Suprapubic skin (tissue), 3 donors: Measurements from ENCODE around the gene SOWAHA.

Experiments used
- CTCF ChIP-seq, 2 donors: fragments of 200-600 bp in 1 of 2; fragments of 450-650 bp in 1 of 2; sonication (generic) in 1 of 2; IDR thresholded peaks; one replicate each; pipeline ENCODE4 v1.5.1; 2016 to 2019; ENCODE audit warnings: antibody characterized with exemption in 2 of 2, mild to moderate bottlenecking in 1 of 2, moderate library complexity in 1 of 2
- EP300 ChIP-seq: sonication (generic); formaldehyde crosslinking; IDR thresholded peaks from one replicate; pipeline ENCODE4 v1.6.1; 2017; ENCODE audit warnings: antibody characterized with exemption
- POLR2A ChIP-seq, 2 donors: fragments of 450-650 bp; IDR thresholded peaks; one replicate each; pipeline ENCODE4 v1.6.1; 2017; ENCODE audit warnings: antibody characterized with exemption in 2 of 2, mild to moderate bottlenecking in 2 of 2, moderate library complexity in 2 of 2

DNA sequence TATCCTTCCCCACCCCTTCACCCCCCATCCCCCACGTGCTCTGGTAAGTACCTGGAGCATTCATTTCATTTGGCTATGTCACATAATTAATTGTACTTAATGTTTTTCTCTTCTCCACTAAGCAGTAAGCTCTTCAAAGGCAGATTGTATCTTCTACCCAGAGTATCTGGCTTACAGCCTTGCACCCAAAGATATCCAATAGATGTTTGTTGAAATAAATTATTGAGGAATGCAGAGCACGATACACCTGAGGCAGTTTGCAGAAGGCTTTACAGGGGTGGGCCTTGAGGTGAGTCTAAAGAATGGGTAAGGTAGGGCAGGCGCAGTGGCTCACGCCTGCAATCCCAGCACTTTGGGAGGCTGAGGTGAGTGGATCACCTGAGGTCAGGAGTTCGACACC is 2.5 kb upstream of the SOWAHA start:
- no peak for TF ChIP-seq POLR2A (IDR thresholded peaks at IDR 0.05)
- TF ChIP-seq CTCF (IDR thresholded peaks at IDR 0.05) = no peak
- no peak for TF ChIP-seq EP300
